Gastrocnemius medialis (tissue), 4 donors: ENCODE data around the gene CAMSAP2. TPM values are rescaled to one million over a fixed set of nuclear protein-coding genes. Genes with fewer than 3 reads are reported as not detected.

Experiments used
- ATAC-seq, 2 donors: fragments of 150-250 bp; one replicate each; pipeline ENCODE4 v1.9.1; 2016
- DNase-seq, 2 donors: peaks; one replicate each; pipeline ENCODE4 v3.0.0-alpha.2; 2019
- H3K27ac ChIP-seq, 4 donors: fragments of 200-600 bp; sonication (generic); 1 replicate in 1 of 4; 2 replicates in 3 of 4; pipeline ENCODE4 v1.5.1; 2016 to 2018; ENCODE audit warnings: mild to moderate bottlenecking in 2 of 4, moderate library complexity in 1 of 4
- H3K27me3 ChIP-seq, 3 donors: fragments of 200-600 bp; sonication (generic) in 2 of 3; 1 replicate in 1 of 3; 2 replicates in 2 of 3; pipeline versions ENCODE4 v1.5.1 to v1.6.0; 2016 to 2019; ENCODE audit warnings: mild to moderate bottlenecking in 1 of 3, moderate library complexity in 1 of 3
- H3K36me3 ChIP-seq, 2 donors: fragments of 200-600 bp; sonication (generic) in 1 of 2; one replicate each; pipeline ENCODE4 v1.5.1; 2017 to 2018
- H3K4me1 ChIP-seq, 2 donors: fragments of 200-600 bp; sonication (generic) in 1 of 2; one replicate each; pipeline ENCODE4 v1.5.1; 2016 to 2017; ENCODE audit warnings: mild to moderate bottlenecking in 2 of 2
- H3K4me3 ChIP-seq, 4 donors: fragments of 200-600 bp; sonication (generic) in 3 of 4; 1 replicate in 1 of 4; 2 replicates in 3 of 4; pipeline ENCODE4 v1.5.1; 2016 to 2019; ENCODE audit warnings: mild to moderate bottlenecking in 2 of 4
- H3K9me3 ChIP-seq, 3 donors: fragments of 200-600 bp; sonication (generic) in 2 of 3; 1 replicate in 1 of 3; 2 replicates in 2 of 3; pipeline ENCODE4 v1.5.1; 2016 to 2019
- CTCF ChIP-seq, 5 experiments: fragments of 450-650 bp in 3 of 5; fragments of 200-600 bp in 2 of 5; sonication (generic) in 2 of 5; IDR thresholded peaks in 4 of 5; conservative IDR thresholded peaks in 1 of 5; 1 replicate in 4 of 5; 2 replicates in 1 of 5; pipeline ENCODE4 v1.5.1; 2016 to 2019; ENCODE audit warnings: antibody characterized with exemption in 5 of 5, mild to moderate bottlenecking in 3 of 5, moderate library complexity in 3 of 5
- POLR2A ChIP-seq, 2 donors: fragments of 450-650 bp; IDR thresholded peaks; one replicate each; pipeline ENCODE4 v1.6.1; 2017; ENCODE audit warnings: antibody characterized with exemption in 2 of 2, mild to moderate bottlenecking in 2 of 2, moderate library complexity in 2 of 2
- in situ Hi-C, 4 donors: fragments of 200-750 bp; cut with MboI; loops; one replicate each; pipeline versions ENCODE4 v1.15.0 to v1.8.0; 2017; ENCODE audit warnings: low sequenced_read_pairs in 4 of 4
- intact Hi-C: fragments of 100-400 bp; cut with DNase I; formaldehyde crosslinking; loops from one replicate; pipeline ENCODE4 v1.15.1; 2023; ENCODE audit warnings: low total_unique reads
- total RNA-seq, 4 donors: library from RNA; depleted of rRNA; stranded (reverse); fragments of >200 nt; gene quantifications; one replicate each; pipeline versions ENCODE4 v1.1.0 to v1.2.3, GENCODE V29; 2016

Gene CAMSAP2
- total RNA-seq, 4 donors from 2014 or later: 39.3 to 63.9 (median 54.2) TPM

GRCh38 chr1:200739702-200740570 is 1.2 kb downstream of the CAMSAP2 start:
- DNase-seq (peak; percentile 7 to 39), ATAC-seq (no peak)
- TF ChIP-seq CTCF (IDR thresholded peaks at IDR 0.05 in 4 of 5, conservative IDR thresholded peaks at IDR 0.05 in 1 of 5) (no peak), POLR2A (IDR thresholded peaks at IDR 0.05) (no peak)
- intact Hi-C loops: loop anchor here (1.0 to 5.0 kb wide), 4 partner anchors 42 to 118 kb away; partner anchors contain the start of gene KIF14
- no peaks in the 10 kb centered on the region for H3K27me3 ChIP-seq
- peak overlapping the region; percentile 71 to 98 (median 94) for H3K4me3 ChIP-seq
- H3K27ac ChIP-seq: peak overlapping the region; percentile 93 to 100 (median 98)
- H3K36me3 ChIP-seq: no peaks in the 10 kb centered on the region
- in situ Hi-C loops: loop anchor here in 1 of 4 donors (10.0 kb wide), 1 partner anchor 65 kb away; no protein-coding TSS in a partner anchor
- no peaks in the 10 kb centered on the region for H3K9me3 ChIP-seq
- H3K4me1 ChIP-seq: peaks cover 34 to 45% of the 10 kb centered on the region in 2 donors

GRCh38 chr1:200740571-200741208 is 2.0 kb downstream of the CAMSAP2 start:
- Histone ChIP-seq H3K27me3 (no peaks in the 10 kb centered on the region), H3K27ac (peak overlapping the region in 1 of 4 donors; percentile 96), H3K4me1 (peaks cover 34 to 48% of the 10 kb centered on the region in 2 donors), H3K4me3 (peak overlapping the region; percentile 71 to 98 (median 94)), H3K36me3 (no peaks in the 10 kb centered on the region), H3K9me3 (no peaks in the 10 kb centered on the region)
- intact Hi-C loops: no loop called here
- in situ Hi-C loops: no loop called here
- no peak for DNase-seq
- ATAC-seq: no peak
- no peak for TF ChIP-seq POLR2A (IDR thresholded peaks at IDR 0.05)
- no peak for TF ChIP-seq CTCF (IDR thresholded peaks at IDR 0.05 in 4 of 5, conservative IDR thresholded peaks at IDR 0.05 in 1 of 5)

DNA sequence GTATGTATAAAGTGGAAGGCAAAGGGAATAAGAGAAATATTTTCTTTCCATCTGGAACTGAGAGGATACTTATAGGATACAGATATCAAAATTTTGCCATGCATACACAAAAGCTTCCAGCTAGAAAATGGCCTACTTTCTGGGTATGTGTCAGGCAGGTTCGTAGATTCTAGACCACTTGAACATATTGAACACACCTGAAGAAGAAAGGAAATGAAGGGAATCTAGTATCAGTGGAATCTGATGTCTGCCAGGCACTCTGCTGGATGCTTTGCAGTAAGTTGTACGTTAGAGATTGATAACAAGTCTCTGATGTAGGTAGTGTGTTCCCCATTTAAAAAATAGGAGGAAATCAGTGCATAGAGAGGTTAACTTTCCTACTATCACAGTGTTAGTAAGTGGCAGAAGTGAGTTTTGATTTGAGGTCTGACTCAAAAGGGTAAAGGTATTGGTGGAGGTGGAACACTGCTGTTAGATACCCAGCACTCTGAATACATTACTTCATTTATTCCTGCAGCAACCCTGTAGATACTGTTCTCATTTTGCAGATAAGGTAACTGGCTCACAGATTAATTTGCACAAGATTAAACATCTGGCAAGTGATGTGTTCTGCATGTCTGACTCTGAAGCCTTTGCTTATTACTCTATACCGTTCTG is 3.0 kb downstream of the CAMSAP2 start:
- no peak overlapping the region for H3K27ac ChIP-seq
- H3K4me3 ChIP-seq: peak overlapping the region in 3 of 4 donors; percentile 32 to 97 (median 91)
- in situ Hi-C loops: no loop called here
- no peaks in the 10 kb centered on the region for H3K27me3 ChIP-seq
- H3K9me3 ChIP-seq: no peaks in the 10 kb centered on the region
- intact Hi-C loops: no loop called here
- no peaks in the 10 kb centered on the region for H3K36me3 ChIP-seq
- ATAC-seq (no peak), DNase-seq (no peak)
- peaks cover 34 to 48% of the 10 kb centered on the region in 2 donors for H3K4me1 ChIP-seq
- TF ChIP-seq CTCF (IDR thresholded peaks at IDR 0.05 in 4 of 5, conservative IDR thresholded peaks at IDR 0.05 in 1 of 5) (no peak), POLR2A (IDR thresholded peaks at IDR 0.05) (no peak)

- Histone ChIP-seq H3K9me3 (no peaks in the 10 kb centered on the region), H3K36me3 (no peaks in the 10 kb centered on the region), H3K4me1 (peaks cover 39 to 50% of the 10 kb centered on the region in 2 donors), H3K4me3 (no peak overlapping the region), H3K27me3 (no peaks in the 10 kb centered on the region), H3K27ac (no peak overlapping the region)
- in situ Hi-C loops: no loop called here
- ATAC-seq: no peak
- TF ChIP-seq CTCF (IDR thresholded peaks at IDR 0.05 in 4 of 5, conservative IDR thresholded peaks at IDR 0.05 in 1 of 5) (no peak), POLR2A (IDR thresholded peaks at IDR 0.05) (no peak)
- no peak for DNase-seq
- intact Hi-C loops: no loop called here
Observed at GRCh38 chr1:200744143-200744542, 5.5 kb downstream of the CAMSAP2 start.
